MCF 10A (cell line): ENCODE measurements around the gene PRSS48. TPM values are rescaled to one million over a fixed set of nuclear protein-coding genes. Genes with fewer than 3 reads are reported as not detected.

ENCODE experiments used
- BruUV-seq: library from RNA; stranded (reverse); fragments of 400-500 nt; replicated peaks from 2 replicates; lab custom pipeline; 2021; lab: Mats Ljungman, UMichigan
- CTCF ChIA-PET: fragments of 300-600 bp; sonication (Branson Sonifier 250); formaldehyde crosslinking; extraction: SDS; loops from one replicate; lab custom pipeline; 2021; ENCODE audit warnings: antibody characterized with exemption, inconsistent platforms; lab: Yijun Ruan, JAX
- POLR2A ChIA-PET: fragments of 300-600, 350-650 bp; sonication (Branson Sonifier 250); formaldehyde crosslinking; extraction: SDS; loops from one replicate; lab custom pipeline; 2020; ENCODE audit warnings: antibody characterized with exemption, inconsistent platforms; lab: Yijun Ruan, JAX
- DNase-seq: peaks from one replicate; pipeline ENCODE4 v3.0.0-alpha.2; 2018; ENCODE audit not compliant: unreplicated experiment
- H3K27ac Mint-ChIP-seq: one replicate; pipeline ENCODE4 v1.8.0; 2022; ENCODE audit warnings: mild to moderate bottlenecking, low read depth, mixed read lengths; ENCODE audit not compliant: unreplicated experiment
- H3K27me3 Mint-ChIP-seq: one replicate; pipeline ENCODE4 v1.8.0; 2022; ENCODE audit warnings: mixed read lengths; ENCODE audit not compliant: insufficient read depth, unreplicated experiment
- H3K36me3 Mint-ChIP-seq: one replicate; pipeline ENCODE4 v1.8.0; 2022; ENCODE audit warnings: mild to moderate bottlenecking, moderate library complexity, mixed read lengths; ENCODE audit not compliant: insufficient read depth, unreplicated experiment
- H3K4me1 Mint-ChIP-seq: one replicate; pipeline ENCODE4 v1.8.0; 2022; ENCODE audit warnings: mixed read lengths; ENCODE audit not compliant: insufficient read depth, unreplicated experiment
- H3K4me3 Mint-ChIP-seq: one replicate; pipeline ENCODE4 v1.8.0; 2022; ENCODE audit warnings: mild to moderate bottlenecking, moderate library complexity, mixed read lengths; ENCODE audit not compliant: unreplicated experiment
- H3K9me3 Mint-ChIP-seq: one replicate; pipeline ENCODE4 v1.8.0; 2022; ENCODE audit warnings: mixed read lengths; ENCODE audit not compliant: unreplicated experiment
- CTCF ChIP-seq: fragments of 200-600 bp; IDR thresholded peaks from one replicate; pipeline ENCODE4 v1.8.0; 2022; ENCODE audit warnings: antibody characterized with exemption, mild to moderate bottlenecking; ENCODE audit not compliant: unreplicated experiment
- intact Hi-C: fragments of 100-400 bp; cut with micrococcal nuclease; formaldehyde crosslinking; loops from 2 replicates; pipeline ENCODE4 v1.14.1; 2022
- total RNA-seq: library from RNA; stranded (reverse); gene quantifications from 2 replicates; pipeline ENCODE4 v1.2.3, GENCODE V29; 2022

Gene PRSS48
- total RNA-seq, 1 experiment from 2014 or later: not detected

- TF ChIP-seq CTCF: no peak
- peak; percentile 23 for DNase-seq
- CTCF ChIA-PET: interaction anchor here (0.6 kb wide), 1 partner anchor 174 kb away, joined by 5 read pairs; no protein-coding TSS in a partner anchor
- H3K27ac Mint-ChIP-seq: no peak overlapping the region
- no peaks in the 10 kb centered on the region for H3K9me3 Mint-ChIP-seq
- no peaks in the 10 kb centered on the region for H3K36me3 Mint-ChIP-seq
- intact Hi-C loops: no loop called here
- peaks cover 20% of the 10 kb centered on the region for H3K4me1 Mint-ChIP-seq
- BruUV-seq: no TSS peak
- POLR2A ChIA-PET: interaction anchor here (1.0 kb wide), 1 partner anchor 8 kb away, joined by 3 read pairs; no protein-coding TSS in a partner anchor
- H3K27me3 Mint-ChIP-seq: no peaks in the 10 kb centered on the region
- no peak overlapping the region for H3K4me3 Mint-ChIP-seq
Measured at GRCh38 chr4:151331276-151332042, 54.5 kb downstream of the PRSS48 start.

- CTCF ChIA-PET: interaction anchor here (0.5 to 0.6 kb wide), 2 partner anchors 112 to 164 kb away, joined by 3 read pairs; no protein-coding TSS in a partner anchor
- POLR2A ChIA-PET: interaction anchor here (1.2 kb wide), 1 partner anchor 14 kb away, joined by 9 read pairs; the partner anchor contains the start of gene SH3D19
- no peak for DNase-seq
- Mint-ChIP-seq H3K27ac (no peak overlapping the region), H3K36me3 (no peaks in the 10 kb centered on the region), H3K9me3 (no peaks in the 10 kb centered on the region), H3K27me3 (no peaks in the 10 kb centered on the region), H3K4me1 (no peaks in the 10 kb centered on the region), H3K4me3 (no peak overlapping the region)
- intact Hi-C loops: no loop called here
- TF ChIP-seq CTCF: no peak
- no TSS peak for BruUV-seq
Measured at GRCh38 chr4:151339467-151339866, 62.5 kb downstream of the PRSS48 start.

GRCh38 chr4:151340751-151341385 lies 63.9 kb downstream of the PRSS48 start:
- Mint-ChIP-seq H3K27ac (no peak overlapping the region), H3K36me3 (no peaks in the 10 kb centered on the region), H3K27me3 (no peaks in the 10 kb centered on the region), H3K4me3 (no peak overlapping the region), H3K4me1 (no peaks in the 10 kb centered on the region), H3K9me3 (no peaks in the 10 kb centered on the region)
- BruUV-seq: no TSS peak
- ChIA-PET POLR2A (interaction anchor here (1.2 kb wide), 1 partner anchor 16 kb away, joined by 9 read pairs; the partner anchor contains the start of gene SH3D19), CTCF (interaction anchor here (0.7 to 1.2 kb wide), 2 partner anchors 16 to 1422 kb away, joined by 4 to 5 read pairs; partner anchors contain the start of gene SH3D19)
- intact Hi-C loops: no loop called here
- no peak for TF ChIP-seq CTCF
- DNase-seq: no peak

Other genes starting within 250 kb of the PRSS48 start
- gene RPS3A, start 177.5 kb upstream of the PRSS48 start, total RNA-seq: 2,661 and 2,955 TPM in 2 replicates
- 42.8 and 51.3 TPM in 2 replicates for gene SH3D19, start 48.4 kb downstream of the PRSS48 start, total RNA-seq
- gene FHIP1A, start 132.0 kb downstream of the PRSS48 start, total RNA-seq: 14.8 and 19.8 TPM in 2 replicates